Measurements from ENCODE around the gene BST2. TPM values are rescaled to one million over a fixed set of nuclear protein-coding genes. Genes with fewer than 3 reads are reported as not detected.

The BST2 gene
- total and polyA plus RNA-seq, 9 of the 15 experiments (the other 6 are each of a cell fraction or from before 2014, with no cell fraction given): 11.2 to 232 (median 151) TPM

- TF ChIP-seq BCLAF1 (IDR thresholded peaks at IDR 0.05; ENCODE audit: borderline replicate concordance in 1 of 2, control insufficient read depth in 1 of 2, low read depth in 2 of 2, low read length in 1 of 2) (no peak), CGGBP1 (CRISPR knock-in tag; IDR thresholded peaks at IDR 0.05) (no peak), BCOR (IDR thresholded peaks at IDR 0.05) (no peak), ZBTB7A (IDR thresholded peaks at IDR 0.05; ENCODE audit: borderline replicate concordance, control insufficient read depth, low read depth, low read length) (peak; percentile 55), GATAD2A (IDR thresholded peaks at IDR 0.05) (no peak), EGR1 (conservative IDR thresholded peaks at IDR 0.05) (no peak), AFF4 (CRISPR knock-in tag; IDR thresholded peaks at IDR 0.05) (no peak), TGIF2 (CRISPR knock-in tag; IDR thresholded peaks at IDR 0.05) (no peak), SMARCA5 (IDR thresholded peaks at IDR 0.05) (no peak), U2AF2 (optimal IDR thresholded peaks at IDR 0.05; ENCODE audit: low read depth, low read length) (no peak), XRCC4 (IDR thresholded peaks at IDR 0.05; ENCODE audit: extremely low read depth, insufficient read depth, insufficient read length) (no peak), HNRNPUL1 (IDR thresholded peaks at IDR 0.05; ENCODE audit: low read length) (no peak), SMAD1 (IDR thresholded peaks at IDR 0.05; ENCODE audit: low read depth, low read length, partially characterized antibody) (no peak), ZFP91 (CRISPR knock-in tag; IDR thresholded peaks at IDR 0.05) (no peak), ZNF12 (CRISPR knock-in tag; IDR thresholded peaks at IDR 0.05) (no peak), IFI16 (CRISPR knock-in tag; IDR thresholded peaks at IDR 0.05) (no peak), ZNF449 (CRISPR knock-in tag; IDR thresholded peaks at IDR 0.05) (no peak), MCM7 (IDR thresholded peaks at IDR 0.05) (no peak), PYGO2 (tag; IDR thresholded peaks at IDR 0.05) (no peak)
Observed at GRCh38 chr19:17420475-17420924, 15.1 kb upstream of the BST2 start (continued).
